Limb (tissue), 2 donors: Measurements from ENCODE around the gene ACOT6.
"Not testable (repeated sequence)": the region's sequence is repeated elsewhere in the genome, so short reads cannot be mapped to it uniquely, and the experiment has no call there.

Experiments used
- DNase-seq, 2 donors: peaks; one replicate each; pipeline ENCODE4 v3.0.0-alpha.2; 2016; ENCODE audit errors: extremely low spot score in 2 of 2

ACOT6 gene

DNA sequence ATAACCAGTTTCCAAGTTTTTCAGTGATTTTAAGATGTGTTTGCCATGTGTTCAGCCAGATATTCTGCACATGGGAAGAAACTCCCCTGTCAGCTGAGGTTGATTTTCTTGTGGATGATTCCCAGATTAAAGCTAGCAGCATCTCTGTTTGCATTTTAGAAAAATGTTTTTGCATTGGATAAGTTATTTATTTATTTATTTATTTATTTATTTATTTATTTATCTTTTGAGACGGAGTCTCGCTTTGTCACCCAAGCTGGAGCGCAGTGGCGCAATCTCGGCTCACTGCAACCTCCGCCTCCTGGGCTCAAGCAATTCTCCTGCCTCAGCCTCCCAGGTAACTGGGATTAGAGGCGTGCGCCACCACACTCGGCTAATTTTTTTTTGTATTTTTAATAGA, 17.8 kb upstream of the ACOT6 start:
- no peak for DNase-seq

DNA sequence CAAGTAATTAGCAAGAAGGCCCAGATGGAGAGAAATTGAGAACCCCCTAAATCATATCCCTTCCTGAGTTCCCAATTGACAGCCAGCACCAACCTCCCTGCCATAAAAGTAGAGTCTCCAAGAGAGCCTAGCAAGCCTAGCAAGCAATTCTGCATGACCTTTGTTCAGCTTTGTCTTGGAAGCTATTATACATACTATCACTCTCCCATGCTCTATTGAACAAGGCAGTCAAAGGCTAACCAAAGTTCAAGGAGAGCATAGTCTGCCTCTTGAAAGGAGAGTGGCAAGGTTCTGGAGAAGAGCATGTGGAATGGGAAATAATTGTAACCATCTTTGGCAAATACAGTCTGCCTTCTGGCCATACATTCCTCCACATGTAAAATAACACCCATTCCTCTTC, 12.8 kb upstream of the ACOT6 start:
- no peak for DNase-seq

DNA sequence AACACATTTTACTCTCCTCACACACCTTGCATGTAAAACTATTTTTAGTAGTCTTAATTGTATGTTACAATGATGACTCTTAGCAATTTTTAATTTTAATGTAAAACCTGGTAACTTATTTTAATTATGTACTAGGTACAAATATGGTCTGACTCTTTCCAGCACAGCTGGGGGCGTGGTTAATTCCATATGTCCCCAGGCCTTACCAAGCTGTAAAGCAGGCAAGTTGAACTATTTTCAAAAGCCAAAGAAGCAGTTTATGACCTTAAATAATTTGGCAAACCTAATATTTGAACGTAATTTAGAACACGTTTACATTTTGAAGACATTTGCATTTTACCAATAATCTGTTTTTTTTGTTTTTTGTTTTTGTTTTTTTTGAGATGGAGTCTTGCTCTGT, 9.3 kb upstream of the ACOT6 start:
- DNase-seq = no peak

DNA sequence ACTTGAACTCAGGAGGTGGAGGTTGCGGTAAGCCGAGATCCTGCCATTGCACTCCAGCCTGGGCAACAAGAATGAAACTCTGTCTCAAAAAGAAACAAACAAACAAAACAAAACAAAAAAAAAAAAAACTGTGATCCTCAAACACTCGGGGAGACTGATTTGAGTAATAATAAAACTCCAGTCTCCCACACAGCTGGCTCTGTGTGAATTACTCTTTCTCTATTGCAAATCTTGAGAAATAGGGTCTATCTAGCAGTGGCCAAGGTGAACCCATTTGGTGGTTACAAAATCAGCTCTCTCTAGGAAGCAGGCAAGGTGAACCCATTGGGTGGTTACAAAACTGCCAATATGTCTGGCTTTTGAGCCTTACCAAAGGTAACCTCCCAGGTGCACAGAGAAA, 6.0 kb upstream of the ACOT6 start:
- DNase-seq = no peak

DNA sequence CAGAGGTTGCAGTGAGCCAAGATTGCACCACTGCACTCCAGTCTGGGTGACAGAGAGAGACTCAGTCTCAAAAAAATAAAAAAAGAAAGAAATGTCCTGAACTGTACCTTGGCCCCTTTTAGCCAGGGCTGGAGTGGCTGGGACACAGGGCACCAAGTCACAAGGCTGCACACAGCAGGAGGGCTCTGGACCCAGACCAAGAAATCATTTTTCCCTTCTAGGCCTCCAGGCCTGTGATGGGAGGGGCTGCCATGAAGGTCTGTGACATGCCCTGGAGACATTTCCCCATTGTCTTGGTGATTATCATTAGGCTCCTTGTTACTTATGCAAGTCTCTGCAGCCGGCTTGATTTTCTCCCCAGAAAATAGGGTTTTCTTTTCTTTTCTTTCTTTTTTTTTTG, 5.1 kb upstream of the ACOT6 start:
- no peak for DNase-seq

DNA sequence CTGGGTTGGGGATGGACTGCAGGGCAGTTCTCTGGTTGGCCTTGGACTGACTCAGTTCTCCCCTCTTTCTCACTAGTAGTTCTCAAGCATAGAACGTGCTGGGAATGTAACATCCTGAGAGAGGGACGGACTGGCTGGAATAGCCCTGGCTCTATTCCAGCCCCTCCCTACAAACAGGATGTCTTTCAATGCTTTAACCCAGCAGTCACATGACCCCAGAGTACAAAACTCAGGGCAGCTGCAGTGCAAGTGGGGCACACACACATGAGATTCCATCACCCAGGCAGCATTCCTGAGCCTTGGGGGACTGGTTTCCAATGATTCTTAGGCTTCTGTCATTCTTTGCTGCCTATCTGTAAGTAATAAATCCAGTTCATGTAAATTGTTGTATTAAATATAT, 1.6 kb upstream of the ACOT6 start:
- DNase-seq = no peak

DNA sequence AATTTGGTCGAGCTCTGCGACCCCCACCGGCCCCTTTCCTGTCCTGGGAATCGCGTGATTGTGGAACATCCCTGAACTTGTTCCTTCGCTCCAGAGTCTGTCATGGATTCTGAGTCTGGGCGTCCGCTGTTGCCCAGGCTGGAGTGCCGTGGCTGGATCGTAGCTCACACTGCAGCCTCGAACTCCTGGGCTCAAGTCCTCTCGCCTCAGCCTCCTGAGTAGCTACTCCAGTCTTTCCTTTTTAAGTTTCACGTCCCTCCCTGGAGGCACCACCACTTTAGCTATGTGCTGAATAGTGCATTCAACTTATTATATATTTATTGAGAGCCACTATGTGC, 698 bp downstream of the ACOT6 start:
- DNase-seq = no peak

DNA sequence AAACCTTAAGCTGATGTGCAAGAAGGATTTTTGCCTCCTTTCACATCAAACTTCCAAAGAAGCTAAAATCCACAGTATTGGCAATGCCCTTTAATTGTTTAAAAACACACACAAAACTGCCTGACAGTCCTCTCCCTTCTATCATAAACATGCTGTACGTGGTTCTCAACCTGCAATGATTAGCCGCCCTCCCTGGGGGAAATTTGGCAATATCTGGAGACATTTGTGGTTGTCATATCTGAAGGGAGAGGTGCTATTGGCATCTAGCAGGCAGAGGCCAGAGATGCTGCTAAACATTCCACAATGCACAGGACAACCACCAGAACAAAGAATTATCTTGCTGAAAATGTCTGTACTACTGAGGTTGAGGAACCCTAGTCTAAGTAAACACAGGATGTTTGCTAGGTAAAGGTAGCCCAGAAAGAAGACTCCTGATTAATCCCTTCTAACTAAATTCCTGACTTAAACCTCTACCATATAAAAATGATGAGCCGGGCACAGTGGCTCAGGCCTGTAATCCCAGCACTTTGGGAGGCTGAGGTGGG, 1.2 kb downstream of the ACOT6 start:
- DNase-seq = no peak

DNA sequence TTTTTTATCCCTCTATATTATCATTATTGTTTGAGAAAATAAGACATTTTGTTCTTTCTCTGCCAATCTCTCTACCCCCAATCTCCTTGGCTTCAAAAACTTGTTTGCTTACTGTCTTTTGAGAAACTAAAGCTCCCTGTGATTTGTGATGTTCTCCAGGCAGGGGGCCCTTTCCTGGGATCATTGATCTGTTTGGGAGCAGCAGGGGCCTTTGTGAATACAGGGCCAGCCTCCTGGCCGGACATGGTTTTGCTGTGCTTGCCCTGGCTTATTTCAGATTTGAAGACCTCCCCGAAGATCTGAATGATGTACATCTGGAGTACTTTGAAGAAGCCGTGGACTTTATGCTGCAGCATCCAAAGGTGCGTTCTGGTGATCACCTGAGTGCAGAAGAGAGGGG, 4.5 kb downstream of the ACOT6 start:
- DNase-seq = no peak

DNA sequence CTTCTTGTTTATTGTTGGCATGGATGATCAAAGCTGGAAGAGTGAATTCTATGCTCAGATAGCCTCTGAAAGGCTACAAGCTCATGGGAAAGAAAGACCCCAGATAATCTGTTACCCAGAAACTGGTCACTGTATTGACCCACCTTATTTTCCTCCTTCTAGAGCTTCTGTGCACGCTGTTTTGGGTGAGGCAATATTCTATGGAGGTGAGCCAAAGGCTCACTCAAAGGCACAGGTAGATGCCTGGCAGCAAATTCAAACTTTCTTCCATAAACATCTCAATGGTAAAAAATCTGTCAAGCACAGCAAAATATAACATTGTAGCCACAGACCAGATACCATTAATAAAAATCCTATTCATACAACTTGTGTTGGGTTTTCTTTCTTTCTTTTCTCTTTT, 7.2 kb downstream of the ACOT6 start:
- no peak for DNase-seq

DNA sequence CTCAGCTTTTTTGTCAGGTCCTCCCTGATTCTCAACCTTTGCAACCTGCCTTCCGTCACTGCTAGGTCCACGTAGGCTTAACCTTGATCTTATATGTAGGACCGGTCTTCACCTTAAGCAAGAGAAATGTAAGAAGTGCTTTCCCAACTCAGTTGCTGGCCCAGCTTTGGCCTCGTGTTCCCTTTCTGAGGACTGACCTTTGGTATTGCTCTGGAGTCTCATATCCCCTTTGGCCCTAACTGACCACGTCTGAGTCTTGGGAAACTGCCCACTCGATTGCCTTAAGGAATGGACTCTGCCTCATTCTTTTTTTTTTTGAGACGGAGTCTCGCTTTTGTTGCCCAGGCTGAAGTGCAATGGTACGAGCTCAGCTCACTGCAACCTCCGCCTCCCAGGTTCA, 8.0 kb downstream of the ACOT6 start:
- no peak for DNase-seq

DNA sequence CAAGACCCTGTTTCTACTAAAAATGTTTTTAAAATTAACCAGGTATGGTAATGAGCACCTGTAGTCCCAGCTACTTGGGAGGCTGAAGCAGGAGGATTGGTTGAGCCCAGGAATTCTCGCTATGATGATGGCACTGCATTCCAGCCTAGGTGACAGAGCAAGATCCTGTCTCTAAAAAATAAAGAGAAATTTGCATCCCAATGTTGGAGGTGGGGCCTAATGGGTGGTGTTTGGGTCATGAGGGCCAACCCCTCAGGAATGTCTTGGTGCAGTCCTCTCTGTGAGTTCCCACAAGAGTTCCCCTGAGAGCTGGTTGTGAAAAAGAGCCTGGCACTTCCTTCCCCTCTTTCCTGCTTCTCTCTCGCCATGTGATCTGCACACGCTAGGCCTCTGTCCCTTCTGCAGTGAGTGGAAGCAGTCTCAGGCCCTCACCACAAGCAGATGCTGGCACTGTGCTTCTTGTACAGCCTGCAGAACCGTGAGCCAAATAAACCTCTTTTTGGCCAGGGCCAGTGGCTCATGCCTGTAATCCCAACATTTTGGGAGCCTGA, 11.3 kb downstream of the ACOT6 start:
- DNase-seq = no peak

DNA sequence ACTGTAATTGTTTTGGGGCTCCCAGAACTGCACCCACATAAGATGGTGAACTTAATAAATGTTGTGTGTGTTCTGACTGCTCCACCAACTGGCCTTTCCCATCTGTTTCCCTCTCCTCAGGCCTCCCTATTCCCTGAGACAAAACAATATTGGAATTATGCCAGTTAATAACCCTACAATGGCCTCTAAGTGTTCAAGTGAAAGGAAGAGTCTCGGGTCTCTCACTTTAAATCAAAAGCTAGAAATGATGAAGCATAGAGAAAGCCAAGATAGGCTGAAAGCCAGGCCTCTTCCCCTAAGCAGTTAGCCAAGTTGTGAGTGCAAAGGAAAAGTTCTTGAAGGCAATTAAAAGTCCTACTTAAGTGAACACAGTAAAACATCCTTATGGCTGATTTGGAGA, 13.4 kb downstream of the ACOT6 start:
- no peak for DNase-seq

DNA sequence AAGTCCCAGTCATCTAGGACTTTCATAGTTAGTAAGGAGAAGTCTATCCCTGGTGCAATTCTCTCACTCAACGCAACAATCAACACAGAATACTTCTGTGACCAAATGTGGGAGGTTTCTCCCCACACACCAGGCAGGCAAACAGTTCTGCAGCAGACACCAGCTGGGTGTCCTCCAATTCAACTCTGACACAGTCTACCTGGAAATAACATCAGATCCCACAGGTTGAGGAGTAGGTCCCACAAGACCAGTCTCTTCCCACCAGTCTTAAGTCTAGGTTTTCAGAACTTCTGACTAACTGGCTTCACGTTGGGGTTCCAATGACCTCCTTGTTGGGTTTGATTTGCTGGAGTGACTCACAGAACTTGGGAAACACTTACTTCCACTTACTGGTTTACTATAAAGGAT, 14.8 kb downstream of the ACOT6 start:
- DNase-seq = no peak

DNA sequence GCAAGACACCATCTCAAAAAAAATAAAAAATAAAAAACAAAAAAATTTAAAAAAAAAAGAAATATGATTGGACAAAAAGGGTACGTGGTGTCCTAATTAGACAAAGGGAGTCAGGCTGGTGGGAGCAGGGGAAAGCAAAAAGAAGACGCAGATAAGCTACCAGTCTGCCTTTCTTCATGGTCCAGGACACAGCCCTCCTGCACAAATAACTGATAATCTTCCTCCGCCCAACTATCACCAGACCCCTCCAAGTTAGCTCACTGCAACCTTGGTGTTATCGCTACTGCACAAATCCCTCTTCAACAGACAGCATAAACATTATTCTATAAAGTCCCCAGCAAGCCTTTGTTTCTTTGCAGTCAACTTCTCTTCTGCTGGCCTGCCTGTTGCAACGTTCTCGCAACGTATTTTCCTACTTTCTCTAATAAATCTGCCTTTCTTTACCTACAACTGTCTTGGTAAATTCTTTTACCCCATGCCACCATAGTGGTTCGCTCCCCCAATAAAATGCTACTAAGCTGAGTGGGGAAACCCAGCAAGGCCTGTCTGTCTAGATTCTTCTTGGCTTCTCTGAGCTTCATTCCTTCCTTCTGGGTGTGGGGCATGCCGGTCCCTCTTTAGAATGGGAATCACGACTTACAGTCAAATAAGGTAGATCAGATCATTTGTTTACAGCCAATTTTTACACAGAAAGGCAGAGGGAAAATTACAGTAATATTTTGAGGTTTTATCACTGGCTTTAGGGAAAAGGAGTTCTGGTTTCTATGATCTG, 17.9 kb downstream of the ACOT6 start:
- no peak for DNase-seq

DNA sequence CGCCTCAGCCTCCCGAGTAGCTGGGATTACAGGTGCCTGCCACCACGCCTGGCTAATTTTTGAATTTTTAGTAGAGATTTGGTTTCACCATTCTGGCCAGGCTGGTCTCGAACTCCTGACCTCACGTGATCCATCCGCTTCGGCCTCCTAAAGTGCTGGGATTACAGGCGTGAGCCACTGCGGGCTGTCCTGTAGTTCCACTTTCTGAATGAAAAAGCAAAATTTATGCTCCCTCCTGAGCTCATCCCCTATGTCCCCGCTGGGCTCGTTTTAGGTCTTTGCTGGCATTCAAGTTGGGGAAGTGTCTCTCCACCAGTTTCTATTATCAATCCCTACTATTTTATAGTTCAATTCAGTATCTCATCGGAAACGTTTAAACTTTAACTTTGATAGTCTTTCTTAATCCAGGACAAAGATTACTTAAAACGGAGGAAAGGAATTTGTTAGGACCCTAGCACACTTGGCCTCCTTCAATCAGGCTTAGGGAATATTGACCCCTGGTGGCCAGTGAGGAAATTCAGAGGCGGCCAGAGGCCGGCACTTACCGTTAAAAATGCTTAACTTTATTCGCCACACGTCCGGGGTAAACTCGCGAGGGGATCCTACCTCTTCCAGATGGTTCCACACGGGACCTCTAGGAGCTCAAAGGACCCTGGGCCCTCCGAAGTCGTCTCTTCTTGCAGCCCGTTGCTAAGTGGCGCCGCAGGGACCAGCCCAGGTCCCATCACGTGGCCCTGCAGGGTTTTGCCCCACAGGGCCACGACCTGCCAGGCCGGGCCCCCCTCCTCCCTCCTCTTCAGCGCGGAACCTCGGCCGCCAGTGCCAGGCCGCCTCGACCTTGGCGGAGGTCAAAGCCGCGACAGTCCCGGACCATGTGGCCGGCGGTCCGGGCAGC, 21.0 kb downstream of the ACOT6 start:
- peak; percentile 73 to 76 for DNase-seq

DNA sequence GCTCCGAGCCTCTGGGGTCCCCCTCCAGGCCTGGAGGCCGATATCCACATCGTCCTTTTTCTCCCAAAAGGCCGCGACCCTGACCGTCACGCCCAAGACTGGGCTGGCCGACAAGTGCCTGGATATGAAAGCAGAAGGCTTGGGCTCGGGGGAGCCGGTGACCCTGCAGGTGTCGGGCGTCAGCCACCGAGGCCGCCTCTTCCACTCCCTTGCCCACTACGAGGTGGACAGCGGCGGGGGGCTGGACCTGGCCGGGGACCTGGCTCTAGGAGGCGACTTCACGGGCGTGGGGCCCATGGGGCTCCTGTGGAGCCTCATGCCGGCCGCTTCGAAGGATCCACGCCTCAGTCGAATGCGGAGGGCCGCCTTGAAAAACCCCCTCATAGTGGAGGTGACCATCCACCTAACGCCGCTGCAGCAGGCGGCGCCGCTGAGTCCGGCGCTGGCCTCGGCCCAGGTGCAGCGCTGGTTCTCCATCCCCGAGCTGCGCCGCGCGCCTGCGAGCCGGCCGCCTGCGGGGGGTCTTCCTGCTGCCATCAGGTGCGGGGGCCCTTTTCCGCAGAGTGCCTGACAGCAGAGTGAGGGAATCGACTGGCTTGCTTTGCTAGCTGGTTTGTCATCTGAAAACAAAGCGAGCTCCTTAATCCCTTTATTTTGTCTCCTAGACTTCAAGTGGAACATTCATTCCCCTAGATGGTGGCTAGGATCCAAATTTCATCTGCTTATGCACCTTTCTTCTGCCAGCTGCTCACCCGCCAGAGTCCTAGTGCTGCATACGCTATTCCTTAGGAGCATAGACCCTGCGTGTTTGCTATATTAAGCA, 21.9 kb downstream of the ACOT6 start:
- peak in 1 of 2 donors; percentile 65 for DNase-seq

DNA sequence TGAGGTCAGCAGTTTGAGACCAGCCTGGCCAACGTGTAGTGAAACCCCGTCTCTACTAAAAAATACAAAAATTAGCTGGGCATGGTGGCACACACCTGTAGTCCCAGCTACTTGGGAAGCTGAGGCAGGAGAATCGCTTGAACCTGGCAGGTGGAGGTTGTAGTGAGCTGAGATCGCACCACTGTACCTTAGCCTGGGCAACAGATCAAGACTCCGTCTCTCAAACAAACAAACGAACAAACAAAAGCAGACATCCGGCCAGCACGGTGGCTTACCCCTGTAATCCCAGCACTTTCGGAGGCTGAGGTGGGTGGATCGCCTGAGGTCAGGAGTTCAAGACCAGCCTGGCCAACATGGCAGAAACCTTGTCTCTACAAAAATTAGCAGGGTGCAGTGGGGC, 24.0 kb downstream of the ACOT6 start:
- DNase-seq = not testable (repeated sequence)

DNA sequence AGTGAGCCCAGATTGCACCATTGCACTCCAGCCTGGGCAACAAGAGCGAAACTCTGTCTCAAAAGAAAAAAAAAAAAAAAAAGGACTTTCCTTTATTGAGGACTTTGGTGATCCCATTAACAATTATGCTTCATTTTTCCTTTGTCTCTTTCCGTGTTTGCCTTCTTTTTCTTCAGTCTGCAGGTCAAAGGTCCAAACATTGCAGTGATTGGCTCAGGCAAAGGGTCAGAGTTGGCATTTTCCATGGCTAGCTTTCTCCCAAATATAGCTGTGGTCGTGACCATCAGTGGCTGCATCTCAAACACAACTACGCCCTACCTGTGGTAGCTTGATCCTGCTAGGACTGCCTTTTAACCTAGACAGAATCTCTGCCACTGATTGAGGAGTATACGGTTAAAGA, 25.5 kb downstream of the ACOT6 start:
- DNase-seq = no peak

DNA sequence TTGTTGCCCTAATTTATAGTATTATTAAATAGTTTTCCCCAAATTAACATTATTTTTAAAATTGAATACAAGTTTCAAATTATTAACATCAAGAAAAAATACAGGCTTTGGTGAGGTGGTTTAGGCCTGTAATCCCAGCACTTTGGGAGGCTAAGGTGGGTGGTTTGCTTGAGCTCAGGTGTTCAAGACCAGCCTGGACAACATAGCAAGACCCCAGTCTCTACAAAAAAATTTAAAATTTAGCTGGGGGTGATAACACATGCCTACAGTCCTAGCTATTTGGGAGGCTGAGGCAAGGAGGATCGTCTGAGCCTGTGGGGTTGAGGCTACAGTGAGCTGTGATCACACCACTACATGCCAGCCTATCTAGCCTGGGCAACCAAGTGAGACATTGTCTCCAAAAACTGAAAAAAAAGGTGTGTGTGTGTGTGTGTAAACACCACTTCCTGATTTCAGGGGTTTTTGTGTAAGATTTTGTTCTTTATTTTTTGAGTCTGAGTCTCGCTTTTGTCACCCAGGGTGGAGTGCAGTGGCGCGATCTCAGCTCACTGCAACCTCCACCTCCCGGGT, 28.6 kb downstream of the ACOT6 start:
- no peak for DNase-seq
